Body of pancreas (tissue), 4 donors: ENCODE data around the gene PSMB5.

Experiments
- CTCF ChIP-seq, 7 experiments: fragments of 450-650 bp in 4 of 7; fragments of 200-600 bp in 3 of 7; sonication (generic) in 3 of 7; IDR thresholded peaks; one replicate each; pipeline ENCODE4 v1.5.1; 2016 to 2019; ENCODE audit warnings: antibody characterized with exemption in 7 of 7
- POLR2A ChIP-seq, 3 donors: fragments of 450-650 bp; IDR thresholded peaks; one replicate each; pipeline ENCODE4 v1.6.1; 2016; ENCODE audit warnings: antibody characterized with exemption in 3 of 3, mild to moderate bottlenecking in 2 of 3

- TF ChIP-seq CTCF (IDR thresholded peaks at IDR 0.05) (no peak), POLR2A (IDR thresholded peaks at IDR 0.05) (no peak)
Measured at GRCh38 chr14:23023795-23024152, 10.9 kb downstream of the PSMB5 start.
